ENCODE data around the gene CDON.

The CDON gene

GRCh38 chr11:125943661-125944349, 118.9 kb downstream of the CDON start:
- no peak for DNase-seq (ENCODE audit: low spot score)

DNA sequence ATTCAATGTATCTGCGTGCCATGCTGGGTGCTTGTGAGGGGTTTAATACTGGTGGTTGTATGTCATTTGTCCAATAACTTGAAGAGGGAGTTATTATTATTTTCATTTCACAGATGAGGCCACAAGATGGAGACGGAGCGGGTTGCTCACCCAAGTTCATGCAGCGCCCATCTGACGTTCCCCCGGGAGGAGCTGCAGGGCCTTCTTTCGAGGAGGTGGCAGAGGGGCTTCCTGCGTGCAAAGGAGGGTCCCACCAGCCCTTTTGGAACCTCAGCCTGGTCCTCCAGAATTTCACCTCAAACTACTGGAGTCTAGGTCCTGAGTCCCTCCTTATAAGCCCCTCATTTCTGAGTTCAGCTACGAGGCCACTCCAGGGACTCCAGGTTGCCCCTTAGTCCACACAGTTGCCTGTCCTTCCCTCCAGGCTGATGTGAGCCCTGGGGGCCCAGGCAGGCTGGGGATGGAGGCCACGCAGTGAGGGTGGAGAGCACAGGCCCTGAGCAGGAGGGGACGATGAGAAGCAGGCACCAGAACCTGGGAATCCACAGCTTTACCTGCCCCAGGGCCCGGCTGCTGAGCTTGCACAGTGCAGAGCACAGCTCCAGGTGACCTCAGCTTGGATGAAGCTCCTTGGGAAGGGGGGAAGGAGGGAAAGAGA, 119.8 kb downstream of the CDON start:
- no peak for DNase-seq (ENCODE audit: low spot score)

- DNase-seq (ENCODE audit: low spot score) = no peak
Measured at GRCh38 chr11:125941619-125942611, 120.8 kb downstream of the CDON start.

GRCh38 chr11:125941267-125941618, 121.4 kb downstream of the CDON start:
- no peak for DNase-seq (ENCODE audit: low spot score)

- DNase-seq (ENCODE audit: low spot score) = no peak
Measured at GRCh38 chr11:125940145-125940544, 122.5 kb downstream of the CDON start.

GRCh38 chr11:125939081-125939521, 123.6 kb downstream of the CDON start:
- DNase-seq (ENCODE audit: low spot score) = peak; percentile 35

GRCh38 chr11:125938418-125938817, 124.2 kb downstream of the CDON start:
- DNase-seq (ENCODE audit: low spot score) = no peak

GRCh38 chr11:125935618-125936199, 127.0 kb downstream of the CDON start:
- no peak for DNase-seq (ENCODE audit: low spot score)

- DNase-seq (ENCODE audit: low spot score) = no peak
Measured at GRCh38 chr11:125935056-125935455, 127.6 kb downstream of the CDON start.

GRCh38 chr11:125934473-125934872, 128.2 kb downstream of the CDON start:
- no peak for DNase-seq (ENCODE audit: low spot score)

- DNase-seq (ENCODE audit: low spot score) = no peak
Measured at GRCh38 chr11:125933030-125933813, 129.4 kb downstream of the CDON start.

- DNase-seq (ENCODE audit: low spot score) = no peak
Measured at GRCh38 chr11:125932301-125932700, 130.4 kb downstream of the CDON start.

- no peak for DNase-seq (ENCODE audit: low spot score)
Measured at GRCh38 chr11:125931668-125932067, 131.0 kb downstream of the CDON start.

- DNase-seq (ENCODE audit: low spot score) = no peak
Measured at GRCh38 chr11:125931116-125931515, 131.6 kb downstream of the CDON start.

DNA sequence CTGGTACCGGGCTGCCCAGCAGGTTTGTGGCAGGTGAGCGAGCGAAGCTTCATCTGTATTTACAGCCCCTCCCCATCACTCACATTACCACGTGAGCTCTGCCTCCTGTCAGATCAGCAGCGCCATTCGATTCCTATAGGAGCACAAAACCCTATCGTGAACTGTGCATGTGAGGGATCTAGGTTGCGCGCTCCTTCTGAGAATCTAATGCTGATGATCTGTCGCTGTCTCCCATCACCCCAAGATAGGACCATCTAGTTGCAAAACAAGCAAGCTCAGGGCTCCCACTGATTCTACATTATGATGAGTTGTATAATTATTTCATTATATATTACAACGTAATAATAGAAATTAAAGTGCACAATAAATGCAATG, 132.6 kb downstream of the CDON start:
- DNase-seq (ENCODE audit: low spot score) = no peak

DNA sequence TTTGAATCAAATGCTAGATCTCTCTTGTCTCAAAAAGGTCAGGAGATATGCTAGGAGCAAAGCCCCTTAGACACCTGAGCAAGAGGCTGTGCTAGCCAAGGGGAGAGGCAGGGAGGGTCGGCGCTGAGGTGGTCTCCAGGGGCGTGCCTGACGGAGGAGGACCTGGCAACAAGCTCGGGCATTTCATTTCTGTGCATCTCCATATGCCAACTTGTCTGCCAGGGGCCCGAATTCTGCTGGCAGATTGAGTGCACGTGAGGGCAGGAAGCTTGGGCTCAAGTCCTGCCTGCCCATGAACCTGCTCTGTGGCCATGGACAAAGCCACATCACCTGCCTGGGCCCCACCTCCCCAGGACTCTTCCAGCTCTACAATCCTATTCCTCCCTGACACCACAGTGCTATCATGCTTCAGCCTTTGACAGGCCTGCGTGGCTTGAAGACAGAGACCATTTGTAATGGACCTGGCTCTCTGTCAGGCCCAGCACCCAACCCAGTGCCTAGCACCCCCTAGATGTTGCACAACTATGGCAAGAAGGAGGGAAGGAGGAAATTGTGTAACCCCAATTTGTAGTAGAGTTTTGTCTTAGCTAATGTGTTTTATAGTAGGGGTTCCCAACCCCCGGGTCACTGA, 133.1 kb downstream of the CDON start:
- no peak for DNase-seq (ENCODE audit: low spot score)

DNA sequence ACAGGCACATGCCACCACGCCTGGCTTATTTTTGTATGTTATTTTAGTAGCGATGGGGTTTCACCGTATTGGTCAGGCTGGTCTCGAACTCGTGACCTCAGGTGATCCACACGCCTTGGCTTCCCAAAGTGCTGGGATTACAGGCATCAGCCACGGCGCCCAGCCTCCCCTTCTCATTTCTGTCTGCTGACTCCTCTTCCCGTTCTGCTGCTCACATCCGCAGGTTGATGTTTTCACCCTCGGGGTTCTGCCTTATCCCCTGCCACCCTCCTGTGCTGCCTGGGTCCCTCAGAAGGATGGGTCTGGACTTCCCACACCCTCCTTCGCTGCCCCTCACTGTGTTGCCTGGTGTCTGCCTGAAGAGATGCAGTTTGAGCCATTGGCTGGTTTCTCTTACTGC, 136.0 kb downstream of the CDON start:
- no peak for DNase-seq (ENCODE audit: low spot score)

DNA sequence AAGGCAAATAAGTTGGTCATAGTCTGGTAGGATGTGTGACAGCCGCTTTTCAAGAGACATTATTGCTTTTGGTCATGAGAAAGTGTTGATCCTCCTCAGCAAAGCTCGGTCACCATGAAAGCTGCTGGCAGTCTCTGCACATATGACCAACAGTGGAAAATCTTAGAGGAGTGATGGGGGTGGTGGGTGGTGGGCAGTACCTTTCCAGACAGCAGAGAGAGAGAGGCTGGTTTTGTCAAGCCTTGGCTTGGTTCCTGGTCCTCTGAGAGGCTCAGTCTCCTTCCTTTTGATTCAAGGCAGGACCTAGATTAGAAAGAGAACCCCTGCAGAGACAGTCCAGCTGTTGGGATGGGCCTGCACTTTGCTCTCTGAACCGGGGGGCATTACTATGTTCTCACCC, 136.9 kb downstream of the CDON start:
- DNase-seq (ENCODE audit: low spot score) = no peak

DNA sequence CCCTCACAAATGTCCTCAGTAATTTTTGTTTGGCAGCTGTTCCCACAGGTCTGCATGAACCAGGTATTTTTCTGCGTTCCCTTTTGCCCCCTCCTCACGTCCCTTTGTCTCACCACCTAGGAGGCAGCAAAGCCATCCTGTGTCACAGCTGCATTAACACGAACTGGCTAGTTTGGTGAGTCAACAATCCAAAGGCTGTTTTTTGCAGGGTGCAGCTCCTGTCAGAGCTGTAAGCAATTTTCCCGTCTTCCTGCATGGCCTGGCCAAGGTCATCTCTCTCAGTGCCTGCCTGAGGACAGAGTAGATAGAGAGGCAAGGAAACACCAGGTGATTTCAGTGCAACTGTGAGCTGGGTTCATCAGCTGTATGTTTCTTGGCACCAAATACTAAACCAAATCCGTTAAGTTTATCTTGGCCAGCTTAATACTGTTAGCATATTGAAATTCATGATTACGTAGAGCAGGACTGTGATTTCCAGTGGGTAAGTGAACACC, 137.4 kb downstream of the CDON start:
- DNase-seq (ENCODE audit: low spot score) = no peak

DNA sequence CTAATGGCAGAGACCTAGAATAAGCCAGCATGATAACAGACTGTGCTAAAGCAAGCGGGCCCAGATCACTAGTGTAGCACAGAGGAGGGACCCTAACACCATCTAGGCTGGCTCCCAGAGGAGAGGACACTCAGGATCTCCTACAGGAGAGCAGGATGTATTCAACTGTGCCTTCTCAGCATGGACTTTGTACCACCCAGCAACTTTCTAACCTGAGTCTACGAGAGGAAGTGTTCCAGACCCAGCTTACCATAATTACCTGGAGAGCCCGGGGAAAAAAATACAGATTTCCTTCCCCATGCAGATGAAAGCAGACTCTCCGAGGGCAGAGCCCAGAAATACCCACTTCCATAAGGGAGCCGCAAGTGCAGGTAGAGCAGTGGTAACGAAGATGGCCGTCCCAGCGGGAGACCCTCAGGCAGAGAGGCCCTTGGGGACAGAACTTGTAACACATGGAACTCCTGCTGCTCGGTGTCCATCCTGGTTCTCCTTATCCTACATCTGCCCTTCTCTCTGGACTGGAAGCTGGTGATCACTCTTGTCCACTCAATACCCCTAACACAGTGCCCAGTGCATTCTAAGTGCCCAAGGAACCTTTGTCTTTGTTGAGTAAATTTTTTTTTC, 138.2 kb downstream of the CDON start:
- no peak for DNase-seq (ENCODE audit: low spot score)

All from putamen (tissue), 1 donor.